AG04449 (cell line): ENCODE measurements around the gene AKAP1.

Source experiments
- CTCF ChIA-PET: fragments of 350-600 bp; formaldehyde crosslinking; extraction: SDS; loops from one replicate; lab custom pipeline; 2021; ENCODE audit warnings: antibody characterized with exemption; lab: Yijun Ruan, JAX
- POLR2A ChIA-PET: fragments of 400-600, 350-600 bp; formaldehyde crosslinking; extraction: SDS; loops from one replicate; lab custom pipeline; 2020; ENCODE audit warnings: antibody characterized with exemption, inconsistent platforms; lab: Yijun Ruan, JAX
- DNase-seq: peaks from one replicate; pipeline ENCODE4 v3.0.0-alpha.2; 2010; ENCODE audit warnings: low read depth, low spot score
- H3K4me3 ChIP-seq: 2 replicates; pipeline ENCODE4 v1.5.1; 2011; ENCODE audit warnings: low read depth, mild to moderate bottlenecking, control low read depth, low read length
- CTCF ChIP-seq: IDR thresholded peaks from one replicate; pipeline ENCODE4 v1.5.1; 2011; ENCODE audit warnings: mild to moderate bottlenecking, moderate library complexity, low read length, control low read depth, inconsistent platforms; ENCODE audit not compliant: insufficient read depth; ENCODE audit errors: missing control alignments

The AKAP1 gene

GRCh38 chr17:57105591-57105990, 20.5 kb downstream of the AKAP1 start:
- DNase-seq, result no peak
- CTCF ChIA-PET, result interaction anchor here (1.5 to 6.1 kb wide), 2 partner anchors 14 to 20 kb away, joined by 3 to 56 read pairs; partner anchors contain the start of gene AKAP1
- TF ChIP-seq CTCF, result no peak
- POLR2A ChIA-PET, result no interaction called here
- H3K4me3 ChIP-seq, result no peak overlapping the region

DNA sequence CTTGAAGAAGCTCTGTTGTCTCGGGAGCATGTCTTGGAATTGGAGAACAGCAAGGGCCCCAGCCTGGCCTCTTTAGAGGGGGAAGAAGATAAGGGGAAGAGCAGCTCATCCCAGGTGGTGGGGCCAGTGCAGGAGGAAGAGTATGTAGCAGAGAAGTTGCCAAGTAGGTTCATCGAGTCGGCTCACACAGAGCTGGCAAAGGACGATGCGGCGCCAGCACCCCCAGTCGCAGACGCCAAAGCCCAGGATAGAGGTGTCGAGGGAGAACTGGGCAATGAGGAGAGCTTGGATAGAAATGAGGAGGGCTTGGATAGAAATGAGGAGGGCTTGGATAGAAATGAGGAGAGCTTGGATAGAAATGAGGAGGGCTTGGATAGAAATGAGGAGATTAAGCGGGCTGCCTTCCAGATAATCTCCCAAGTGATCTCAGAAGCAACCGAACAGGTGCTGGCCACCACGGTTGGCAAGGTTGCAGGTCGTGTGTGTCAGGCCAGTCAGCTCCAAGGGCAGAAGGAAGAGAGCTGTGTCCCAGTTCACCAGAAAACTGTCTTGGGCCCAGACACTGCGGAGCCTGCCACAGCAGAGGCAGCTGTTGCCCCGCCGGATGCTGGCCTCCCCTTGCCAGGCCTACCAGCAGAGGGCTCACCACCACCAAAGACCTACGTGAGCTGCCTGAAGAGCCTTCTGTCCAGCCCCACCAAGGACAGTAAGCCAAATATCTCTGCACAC, 21.2 kb downstream of the AKAP1 start:
- POLR2A ChIA-PET, result no interaction called here
- CTCF ChIA-PET, result interaction anchor here (1.1 to 6.1 kb wide), 4 partner anchors 9 to 727 kb away, joined by 3 to 56 read pairs (median 7); partner anchors contain the start of gene AKAP1
- DNase-seq, result no peak
- no peak overlapping the region for H3K4me3 ChIP-seq
- TF ChIP-seq CTCF, result no peak

DNA sequence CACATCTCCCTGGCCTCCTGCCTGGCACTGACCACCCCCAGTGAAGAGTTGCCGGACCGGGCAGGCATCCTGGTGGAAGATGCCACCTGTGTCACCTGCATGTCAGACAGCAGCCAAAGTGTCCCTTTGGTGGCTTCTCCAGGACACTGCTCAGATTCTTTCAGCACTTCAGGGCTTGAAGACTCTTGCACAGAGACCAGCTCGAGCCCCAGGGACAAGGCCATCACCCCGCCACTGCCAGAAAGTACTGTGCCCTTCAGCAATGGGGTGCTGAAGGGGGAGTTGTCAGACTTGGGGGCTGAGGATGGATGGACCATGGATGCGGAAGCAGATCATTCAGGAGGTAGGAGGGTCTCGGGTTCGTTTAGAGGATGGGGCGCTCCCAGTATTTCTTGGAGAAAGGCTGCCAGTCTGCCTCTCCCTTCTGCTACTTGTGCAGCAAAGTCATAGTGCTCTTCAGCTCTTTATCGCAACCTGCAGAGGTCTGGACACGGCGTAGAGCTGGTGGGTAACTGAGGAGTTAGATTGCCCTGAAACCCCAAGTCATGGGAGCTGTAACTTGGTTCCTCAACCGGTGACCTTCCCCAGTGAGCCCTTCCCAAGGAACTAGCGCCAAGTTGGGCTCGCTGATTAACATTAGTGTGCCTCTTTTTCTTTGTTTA, 21.9 kb downstream of the AKAP1 start:
- H3K4me3 ChIP-seq, result no peak overlapping the region
- ChIA-PET CTCF (interaction anchor here (1.1 to 6.1 kb wide), 4 partner anchors 9 to 727 kb away, joined by 3 to 56 read pairs (median 7); partner anchors contain the start of gene AKAP1), POLR2A (no interaction called here)
- TF ChIP-seq CTCF, result no peak
- no peak for DNase-seq

GRCh38 chr17:57107498-57108101, 22.6 kb downstream of the AKAP1 start:
- POLR2A ChIA-PET, result no interaction called here
- H3K4me3 ChIP-seq, result no peak overlapping the region
- no peak for TF ChIP-seq CTCF
- no peak for DNase-seq
- CTCF ChIA-PET, result interaction anchor here (2.6 to 6.1 kb wide), 2 partner anchors 12 to 726 kb away, joined by 8 to 56 read pairs; no protein-coding TSS in a partner anchor

DNA sequence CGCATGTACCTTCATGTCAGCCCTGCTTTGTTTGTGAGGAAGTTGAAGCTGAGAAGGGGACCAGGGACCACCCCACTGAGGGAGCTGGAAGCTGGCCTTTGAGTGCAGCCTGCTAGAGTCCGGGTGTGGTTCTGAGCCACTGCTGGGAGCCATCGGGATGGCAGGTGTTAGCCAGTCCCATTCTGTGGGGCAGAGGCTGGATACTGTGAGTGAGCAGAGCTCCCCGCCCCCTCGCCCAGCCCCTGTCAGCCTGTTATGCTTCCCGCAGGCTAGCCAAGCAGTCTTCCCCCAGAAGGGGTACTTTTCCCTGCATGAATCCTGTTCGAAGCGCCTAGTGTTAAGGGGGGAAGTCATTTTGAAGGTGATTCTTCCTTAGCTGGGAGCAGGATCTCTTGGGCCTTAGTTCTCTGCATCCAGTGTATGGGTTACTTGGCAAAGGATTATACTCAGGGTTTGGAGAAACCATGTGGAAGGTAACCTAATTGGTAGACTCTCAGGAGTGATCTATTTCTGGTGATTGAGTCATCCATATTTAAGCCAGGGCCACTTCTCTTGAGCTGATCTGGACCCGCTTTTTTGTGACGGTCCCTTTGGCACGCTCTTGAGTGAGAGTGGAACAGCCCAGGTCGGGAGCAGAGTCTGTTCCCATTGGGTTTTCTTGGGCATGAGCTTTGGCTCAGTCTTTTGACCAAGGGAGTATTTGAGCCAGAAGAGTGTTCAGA, 23.8 kb downstream of the AKAP1 start:
- ChIA-PET POLR2A (no interaction called here), CTCF (interaction anchor here (1.1 to 6.1 kb wide), 4 partner anchors 11 to 725 kb away, joined by 3 to 56 read pairs (median 6); no protein-coding TSS in a partner anchor)
- no peak for TF ChIP-seq CTCF
- DNase-seq, result no peak
- no peak overlapping the region for H3K4me3 ChIP-seq
